NCI-H345 treated with DMSO at 0.1 percent for 48 hours (cell line): ENCODE data around the gene APPL1.
"Not testable (repeated sequence)": the region's sequence is repeated elsewhere in the genome, so short reads cannot be mapped to it uniquely, and the experiment has no call there.

Experiments
- DNase-seq: peaks from one replicate; lab custom pipeline; 2025; ENCODE audit not compliant: unreplicated experiment; lab: John Stamatoyannopoulos, UW

Gene APPL1

DNA sequence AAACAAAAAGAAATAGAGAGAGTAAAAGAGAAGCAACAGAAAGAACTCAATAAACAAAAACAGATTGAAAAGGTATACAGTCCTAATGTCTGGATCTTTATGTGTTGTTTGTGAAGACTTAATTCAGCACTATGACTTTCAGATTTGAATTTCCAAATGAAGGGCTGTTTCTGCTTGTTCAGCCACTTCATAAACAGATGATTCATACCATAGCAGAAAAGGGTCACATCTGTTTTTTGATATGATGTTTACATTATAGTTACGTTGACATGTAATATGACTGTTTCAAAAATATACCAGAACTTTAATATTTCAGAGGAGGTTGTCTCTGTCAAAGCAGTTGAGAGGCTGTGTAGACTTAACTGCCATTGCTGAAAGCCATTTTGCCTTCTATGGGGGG lies 40.9 kb downstream of the APPL1 start:
- no peak for DNase-seq

DNA sequence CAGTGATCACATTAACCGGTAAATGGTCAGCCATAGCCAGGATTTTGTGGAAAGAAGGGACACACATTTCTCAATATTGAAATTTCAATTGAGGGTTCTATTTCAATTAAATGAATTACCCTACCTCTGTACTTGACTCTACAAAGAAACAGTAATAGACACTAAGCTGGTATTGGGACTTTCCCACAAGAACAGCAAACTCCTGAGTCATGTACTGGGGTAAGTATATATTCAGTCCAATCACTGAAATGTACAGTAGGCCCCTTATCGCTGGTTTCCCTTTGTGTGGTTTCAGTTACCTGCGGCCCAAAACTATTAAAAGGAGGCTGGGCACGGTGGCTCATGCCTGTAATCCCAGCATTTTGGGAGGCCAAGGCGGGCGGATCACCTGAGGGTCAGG lies 47.3 kb downstream of the APPL1 start:
- no peak for DNase-seq

DNA sequence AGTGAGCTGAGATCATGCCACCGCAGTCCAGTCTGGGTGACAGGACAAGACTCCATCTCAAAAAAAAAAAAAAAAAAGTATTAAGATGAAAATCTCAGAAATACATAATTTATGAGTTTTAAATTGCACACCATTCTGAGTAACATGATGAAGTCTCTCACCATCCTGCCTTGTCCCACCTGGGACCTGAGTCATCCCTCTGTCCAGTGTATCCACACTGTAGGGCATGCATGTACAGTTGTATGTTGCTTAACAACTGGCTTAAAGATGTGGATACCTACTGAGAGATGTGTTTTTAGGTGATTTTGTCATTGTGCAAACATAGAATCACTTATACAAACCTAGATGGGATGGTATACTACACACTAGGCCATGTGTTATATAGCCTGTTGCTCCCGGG lies 47.9 kb downstream of the APPL1 start:
- DNase-seq, result no peak

- no peak for DNase-seq
These were observed 50.7 kb downstream of the APPL1 start for GRCh38 chr3:57278237-57278636.

DNA sequence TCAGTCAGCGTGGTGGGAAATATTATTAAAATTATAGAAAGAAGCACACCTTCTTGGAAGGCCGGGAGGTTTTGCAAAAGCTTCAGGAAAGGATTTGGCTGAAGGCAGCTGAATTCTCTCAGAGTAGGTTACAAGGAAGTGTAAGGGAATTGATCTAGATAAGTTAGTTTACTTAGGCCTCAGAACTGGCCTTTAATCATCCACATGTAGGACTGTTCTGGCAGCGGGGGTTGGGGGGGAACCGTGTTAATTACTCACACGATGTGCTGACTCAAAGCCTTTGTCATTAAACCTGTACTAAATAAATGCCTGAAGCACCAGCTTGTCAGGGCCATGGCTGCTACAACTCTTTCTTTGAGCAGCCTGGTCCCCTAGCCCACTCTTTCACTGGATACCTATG lies 52.2 kb downstream of the APPL1 start:
- DNase-seq, result no peak

DNA sequence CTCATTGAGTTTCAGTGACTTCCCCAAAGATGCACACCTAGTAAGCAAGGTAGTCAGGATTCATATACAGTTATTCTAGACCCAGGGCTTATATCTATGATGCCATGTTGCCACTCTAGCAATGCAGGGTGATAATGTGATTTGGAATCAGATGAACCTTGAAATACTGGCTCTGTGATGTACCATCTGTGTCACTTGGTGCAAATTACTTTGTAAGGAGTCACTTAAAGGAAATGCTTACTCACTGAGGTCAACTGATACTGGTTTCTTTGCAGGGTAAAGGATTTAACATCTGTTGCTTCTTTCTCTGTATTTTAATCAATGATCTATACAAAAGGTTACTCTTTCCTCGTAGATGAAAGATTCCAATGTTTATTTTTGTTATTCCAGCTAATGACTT lies 54.2 kb downstream of the APPL1 start:
- no peak for DNase-seq

- DNase-seq, result no peak
These were observed 55.8 kb downstream of the APPL1 start for GRCh38 chr3:57283334-57283733.

- no peak for DNase-seq
These were observed 59.7 kb downstream of the APPL1 start for GRCh38 chr3:57287205-57287604.

GRCh38 chr3:57288403-57288802 lies 60.9 kb downstream of the APPL1 start:
- DNase-seq, result no peak

- no peak for DNase-seq
These were observed 64.8 kb downstream of the APPL1 start, which contains the start of gene ASB14 for GRCh38 chr3:57292159-57292896. Gene ASB14, minus strand, starts transcription at chr3:57292685. Its CDS starts 652 bp downstream, at chr3:57292033.

DNA sequence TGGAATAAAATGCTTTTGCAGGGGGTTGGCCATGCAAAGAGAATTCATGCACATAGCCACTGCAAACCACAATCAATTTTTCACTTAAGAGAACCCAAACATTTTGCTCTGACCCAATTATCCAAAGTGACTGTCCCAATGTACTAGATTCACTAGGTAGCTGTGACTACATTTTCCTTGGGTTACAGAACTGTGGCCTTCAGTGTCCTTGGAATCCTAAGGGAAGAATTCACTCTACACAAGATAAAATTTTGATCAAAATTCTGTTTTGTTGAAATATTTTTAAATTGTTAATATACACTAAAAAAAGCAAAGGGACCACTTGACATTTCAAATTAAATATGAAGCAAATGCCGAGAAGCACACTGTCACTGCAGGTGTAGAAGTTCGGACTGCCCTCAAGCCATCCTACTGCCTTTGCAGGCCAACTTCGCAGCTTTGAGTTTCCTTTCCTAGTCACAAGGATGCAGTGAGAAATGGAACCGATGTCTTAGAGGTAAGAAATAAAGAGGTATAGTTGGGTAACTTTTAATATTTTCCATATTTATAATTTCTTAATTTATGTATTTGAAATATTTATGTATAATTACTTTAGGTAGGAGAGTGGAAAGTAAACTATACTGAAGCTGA lies 65.5 kb downstream of the APPL1 start:
- DNase-seq, result no peak

DNA sequence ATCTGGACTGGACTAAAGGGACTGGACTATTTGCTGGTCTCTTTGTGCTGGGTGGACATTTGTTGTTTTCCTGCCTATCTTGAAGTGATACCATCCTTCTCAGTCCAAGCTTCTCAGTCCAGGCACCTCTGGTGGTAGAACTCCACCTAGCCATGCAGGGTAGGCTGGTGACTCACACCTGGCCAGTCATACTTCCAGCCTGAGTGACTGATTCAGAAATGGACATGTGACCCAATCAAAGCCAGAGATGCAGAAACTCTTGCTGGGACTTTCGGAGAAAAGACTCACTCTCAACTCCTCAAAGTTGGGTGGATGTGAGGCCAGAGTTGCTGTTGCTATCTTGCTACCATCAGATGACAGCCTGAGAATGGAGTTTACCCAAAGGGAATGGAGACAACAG lies 70.5 kb downstream of the APPL1 start:
- no peak for DNase-seq

DNA sequence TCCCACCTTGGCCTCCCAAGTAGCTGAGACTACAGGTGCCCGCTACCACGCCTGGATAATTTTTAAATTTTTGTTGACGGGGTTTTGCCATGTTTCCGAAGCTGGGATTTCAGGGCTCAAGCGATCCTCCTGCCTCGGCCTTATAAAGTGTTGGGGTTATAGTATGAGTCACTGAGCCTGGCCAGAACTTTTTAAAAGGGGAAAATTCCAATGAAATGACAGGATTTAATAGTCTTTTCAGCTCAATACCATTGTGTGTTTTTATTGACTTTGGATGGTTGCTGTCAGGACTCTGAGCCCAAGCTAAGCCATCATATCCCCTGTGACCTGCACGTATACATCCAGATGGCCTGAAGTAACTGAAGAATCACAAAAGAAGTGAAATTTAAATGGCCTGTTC lies 76.0 kb downstream of the APPL1 start:
- DNase-seq, result not testable (repeated sequence)

GRCh38 chr3:57309769-57310360 lies 82.3 kb downstream of the APPL1 start:
- DNase-seq, result no peak

- DNase-seq, result no peak
These were observed 86.7 kb downstream of the APPL1 start for GRCh38 chr3:57314204-57314603.
